Activated CD4-positive, alpha-beta T cell treated with anti-CD3 and anti-CD28 coated beads, Interleukin-10, Interleukin-2, amounts not matched to agents 100 ng/mL and 50 ng/mL, durations not matched to agents 16 hours and 8 hours (primary cell): ENCODE measurements around the gene DCHS1.
"Not testable (repeated sequence)": the region's sequence is repeated elsewhere in the genome, so short reads cannot be mapped to it uniquely, and the experiment has no call there.

ENCODE experiments used
- DNase-seq: peaks from one replicate; pipeline ENCODE4 v3.0.0-alpha.2; 2020

The DCHS1 gene

GRCh38 chr11:6655790-6656583 lies at the start of gene DCHS1:
DCHS1 (minus strand) TSS chr11:6655809; CDS start chr11:6641613, 14,196 bp downstream.
- DNase-seq, result no peak

- DNase-seq, result peak; percentile 44
Measured at GRCh38 chr11:6703247-6704063, 47.8 kb upstream of the DCHS1 start.

- DNase-seq, result not testable (repeated sequence)
Measured at GRCh38 chr11:6701955-6702354, 46.3 kb upstream of the DCHS1 start.

- peak; percentile 20 for DNase-seq
Measured at GRCh38 chr11:6695377-6695776, 39.8 kb upstream of the DCHS1 start.

GRCh38 chr11:6694229-6694535 lies 38.6 kb upstream of the DCHS1 start:
- no peak for DNase-seq

- peak; percentile 71 for DNase-seq
Measured at GRCh38 chr11:6693342-6694228, 38.0 kb upstream of the DCHS1 start.

- DNase-seq, result no peak
Measured at GRCh38 chr11:6692128-6692527, 36.5 kb upstream of the DCHS1 start.

- DNase-seq, result not testable (repeated sequence)
Measured at GRCh38 chr11:6690431-6691132, 35.0 kb upstream of the DCHS1 start.

- DNase-seq, result no peak
Measured at GRCh38 chr11:6687876-6688275, 32.3 kb upstream of the DCHS1 start.

- no peak for DNase-seq
Measured at GRCh38 chr11:6686006-6686405, 30.4 kb upstream of the DCHS1 start.

GRCh38 chr11:6684068-6684467 lies 28.5 kb upstream of the DCHS1 start:
- DNase-seq, result not testable (repeated sequence)

GRCh38 chr11:6682936-6683861 lies 27.6 kb upstream of the DCHS1 start, which contains the start of gene MRPL17:
MRPL17 (minus strand) TSS chr11:6683340; CDS start chr11:6683296, 44 bp downstream.
- DNase-seq, result peak; percentile 100

- DNase-seq, result peak; percentile 19
Measured at GRCh38 chr11:6682591-6682935, 27.0 kb upstream of the DCHS1 start.

- DNase-seq, result peak; percentile 25
Measured at GRCh38 chr11:6681949-6682348, 26.3 kb upstream of the DCHS1 start.

GRCh38 chr11:6681505-6681904 lies 25.9 kb upstream of the DCHS1 start:
- DNase-seq, result no peak

- DNase-seq, result no peak
Measured at GRCh38 chr11:6677018-6677417, 21.4 kb upstream of the DCHS1 start.

GRCh38 chr11:6674862-6675261 lies 19.3 kb upstream of the DCHS1 start:
- no peak for DNase-seq

- no peak for DNase-seq
Measured at GRCh38 chr11:6674219-6674597, 18.6 kb upstream of the DCHS1 start.

- no peak for DNase-seq
Measured at GRCh38 chr11:6673523-6674218, 18.1 kb upstream of the DCHS1 start.

GRCh38 chr11:6671991-6672390 lies 16.4 kb upstream of the DCHS1 start:
- no peak for DNase-seq
